Fibroblast of mammary gland (primary cell): Measurements from ENCODE around the gene DHRSX.
"Not testable (repeated sequence)": the region's sequence is repeated elsewhere in the genome, so short reads cannot be mapped to it uniquely, and the experiment has no call there.

ENCODE experiments used
- DNase-seq: peaks from one replicate; pipeline ENCODE4 v3.0.0-alpha.2; 2010; ENCODE audit warnings: low read depth
- H3K4me3 ChIP-seq: 2 replicates; pipeline ENCODE4 v1.5.1; 2011; ENCODE audit warnings: low read depth, mild to moderate bottlenecking, low read length, moderate library complexity; ENCODE audit not compliant: control insufficient read depth
- CTCF ChIP-seq: conservative IDR thresholded peaks from 2 replicates; pipeline ENCODE4 v1.5.1; 2011; ENCODE audit warnings: low read depth, low read length, inconsistent platforms; ENCODE audit not compliant: control insufficient read depth, insufficient read depth

DHRSX gene

GRCh38 chrX:2389324-2389723, 111.5 kb downstream of the DHRSX start:
- TF ChIP-seq CTCF, result no peak
- no peak overlapping the region for H3K4me3 ChIP-seq
- no peak for DNase-seq

- TF ChIP-seq CTCF, result no peak
- no peak overlapping the region for H3K4me3 ChIP-seq
- DNase-seq, result no peak
Observed at GRCh38 chrX:2388669-2389068, 112.1 kb downstream of the DHRSX start.

- TF ChIP-seq CTCF, result no peak
- DNase-seq, result no peak
Observed at GRCh38 chrX:2387614-2388239, 113.0 kb downstream of the DHRSX start.

GRCh38 chrX:2385224-2385623, 115.6 kb downstream of the DHRSX start:
- DNase-seq, result peak; percentile 83
- no peak overlapping the region for H3K4me3 ChIP-seq
- TF ChIP-seq CTCF, result no peak

More at GRCh38 chrX:2387614-2388239, 113.0 kb downstream of the DHRSX start:
- H3K4me3 ChIP-seq, result no peak overlapping the region

GRCh38 chrX:2384486-2384885, 116.3 kb downstream of the DHRSX start:
- no peak for TF ChIP-seq CTCF
- no peak overlapping the region for H3K4me3 ChIP-seq
- DNase-seq, result no peak

- H3K4me3 ChIP-seq, result no peak overlapping the region
- TF ChIP-seq CTCF, result no peak
- no peak for DNase-seq
Observed at GRCh38 chrX:2383735-2384134, 117.0 kb downstream of the DHRSX start.

GRCh38 chrX:2383144-2383543, 117.6 kb downstream of the DHRSX start:
- no peak for TF ChIP-seq CTCF
- H3K4me3 ChIP-seq, result no peak overlapping the region
- DNase-seq, result no peak

GRCh38 chrX:2382433-2383048, 118.2 kb downstream of the DHRSX start:
- DNase-seq, H3K4me3 ChIP-seq: not testable (repeated sequence)
